Stomach (tissue), 4 donors: ENCODE data around the gene ARHGAP26.

ENCODE experiments used
- EP300 ChIP-seq: sonication (generic); formaldehyde crosslinking; IDR thresholded peaks from one replicate; pipeline ENCODE4 v1.6.1; 2017; ENCODE audit warnings: antibody characterized with exemption
- POLR2A ChIP-seq, 4 donors: fragments of 450-650 bp; IDR thresholded peaks; one replicate each; pipeline ENCODE4 v1.6.1; 2016; ENCODE audit warnings: antibody characterized with exemption in 4 of 4, control low read depth in 2 of 4, mild to moderate bottlenecking in 1 of 4, moderate library complexity in 1 of 4
- POLR2AphosphoS5 ChIP-seq, 3 donors: sonication (generic); formaldehyde crosslinking; IDR thresholded peaks; one replicate each; pipeline ENCODE4 v1.6.1; 2016; ENCODE audit warnings: antibody characterized with exemption in 3 of 3
- TF ChIP-seq, protein P1 (sequence below), 7 experiments: fragments of 450-650 bp in 4 of 7; fragments of 200-600 bp in 3 of 7; sonication (generic) in 3 of 7; IDR thresholded peaks; one replicate each; pipeline ENCODE4 v1.5.1; 2016 to 2019; ENCODE audit warnings: antibody characterized with exemption in 7 of 7, control low read depth in 2 of 7, mild to moderate bottlenecking in 1 of 7

DNA sequence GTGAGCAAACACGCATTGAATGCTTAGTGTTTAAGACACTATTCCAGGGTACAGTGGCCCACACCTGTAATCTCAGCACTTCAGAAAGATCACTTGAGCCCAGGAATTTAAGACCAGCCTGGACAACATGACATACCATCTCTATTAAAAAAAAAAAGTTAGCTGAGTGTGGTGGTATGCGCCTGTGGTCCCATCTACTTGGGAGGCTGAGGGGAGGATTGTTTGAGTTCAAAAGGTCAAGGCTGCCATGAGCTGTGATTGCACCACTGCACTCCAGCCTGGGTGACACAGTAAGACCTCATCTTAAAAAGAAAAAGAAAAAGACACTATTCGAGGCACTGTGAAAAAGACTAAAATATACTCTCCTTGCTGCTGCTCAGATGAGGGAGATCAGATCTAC is 392.6 kb downstream of the ARHGAP26 start:
- TF ChIP-seq, protein P1, sequence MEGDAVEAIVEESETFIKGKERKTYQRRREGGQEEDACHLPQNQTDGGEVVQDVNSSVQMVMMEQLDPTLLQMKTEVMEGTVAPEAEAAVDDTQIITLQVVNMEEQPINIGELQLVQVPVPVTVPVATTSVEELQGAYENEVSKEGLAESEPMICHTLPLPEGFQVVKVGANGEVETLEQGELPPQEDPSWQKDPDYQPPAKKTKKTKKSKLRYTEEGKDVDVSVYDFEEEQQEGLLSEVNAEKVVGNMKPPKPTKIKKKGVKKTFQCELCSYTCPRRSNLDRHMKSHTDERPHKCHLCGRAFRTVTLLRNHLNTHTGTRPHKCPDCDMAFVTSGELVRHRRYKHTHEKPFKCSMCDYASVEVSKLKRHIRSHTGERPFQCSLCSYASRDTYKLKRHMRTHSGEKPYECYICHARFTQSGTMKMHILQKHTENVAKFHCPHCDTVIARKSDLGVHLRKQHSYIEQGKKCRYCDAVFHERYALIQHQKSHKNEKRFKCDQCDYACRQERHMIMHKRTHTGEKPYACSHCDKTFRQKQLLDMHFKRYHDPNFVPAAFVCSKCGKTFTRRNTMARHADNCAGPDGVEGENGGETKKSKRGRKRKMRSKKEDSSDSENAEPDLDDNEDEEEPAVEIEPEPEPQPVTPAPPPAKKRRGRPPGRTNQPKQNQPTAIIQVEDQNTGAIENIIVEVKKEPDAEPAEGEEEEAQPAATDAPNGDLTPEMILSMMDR (IDR thresholded peaks at IDR 0.05), result no peak
- TF ChIP-seq EP300, result no peak
- no peak for TF ChIP-seq POLR2A (IDR thresholded peaks at IDR 0.05)
- TF ChIP-seq POLR2AphosphoS5 (IDR thresholded peaks at IDR 0.05), result no peak
